Transverse colon (tissue), 4 donors: ENCODE measurements around the gene IFNA5.

Experiments
- CTCF ChIP-seq, 5 experiments: fragments of 200-600 bp in 3 of 5; fragments of 450-650 bp in 2 of 5; sonication (generic) in 3 of 5; IDR thresholded peaks; 1 replicate in 2 of 5; 2 replicates in 3 of 5; pipeline ENCODE4 v1.5.1; 2016 to 2017; ENCODE audit warnings: antibody characterized with exemption in 5 of 5, inconsistent platforms in 3 of 5, mild to moderate bottlenecking in 2 of 5, moderate library complexity in 1 of 5
- EP300 ChIP-seq: sonication (generic); formaldehyde crosslinking; IDR thresholded peaks from one replicate; pipeline ENCODE4 v1.6.1; 2017; ENCODE audit warnings: antibody characterized with exemption, low read depth
- POLR2A ChIP-seq: fragments of 450-650 bp; IDR thresholded peaks from one replicate; pipeline ENCODE4 v1.6.1; 2016; ENCODE audit warnings: antibody characterized with exemption, mild to moderate bottlenecking, moderate library complexity
- POLR2AphosphoS5 ChIP-seq, 3 donors: sonication (generic); formaldehyde crosslinking; IDR thresholded peaks; one replicate each; pipeline ENCODE4 v1.6.1; 2016; ENCODE audit warnings: antibody characterized with exemption in 3 of 3

- TF ChIP-seq CTCF (IDR thresholded peaks at IDR 0.05) (no peak), POLR2AphosphoS5 (IDR thresholded peaks at IDR 0.05) (no peak), POLR2A (no peak), EP300 (no peak)
These were observed 23.8 kb downstream of the IFNA5 start for GRCh38 chr9:21281275-21281674.
